CD4-positive, alpha-beta T cell treated with Interferon gamma for 1 hour (primary cell): ENCODE measurements around the gene GPR137B.

ENCODE experiments used
- DNase-seq: peaks from one replicate; pipeline ENCODE4 v3.0.0-alpha.2; 2020

GPR137B gene

GRCh38 chr1:236117710-236118109, 24.6 kb upstream of the GPR137B start:
- no peak for DNase-seq

- DNase-seq = no peak
Observed at GRCh38 chr1:236119943-236120484, 22.3 kb upstream of the GPR137B start.

GRCh38 chr1:236120721-236121153, 21.6 kb upstream of the GPR137B start:
- no peak for DNase-seq

GRCh38 chr1:236122176-236122575, 20.2 kb upstream of the GPR137B start:
- no peak for DNase-seq

- no peak for DNase-seq
Observed at GRCh38 chr1:236123563-236123962, 18.8 kb upstream of the GPR137B start.

- no peak for DNase-seq
Observed at GRCh38 chr1:236124965-236125364, 17.4 kb upstream of the GPR137B start.

GRCh38 chr1:236127045-236127444, 15.3 kb upstream of the GPR137B start:
- DNase-seq = no peak

GRCh38 chr1:236128646-236129178, 13.6 kb upstream of the GPR137B start:
- no peak for DNase-seq

GRCh38 chr1:236129306-236129705, 13.0 kb upstream of the GPR137B start:
- DNase-seq = no peak

GRCh38 chr1:236130372-236130771, 12.0 kb upstream of the GPR137B start:
- no peak for DNase-seq

- no peak for DNase-seq
Observed at GRCh38 chr1:236131916-236132315, 10.4 kb upstream of the GPR137B start.

- no peak for DNase-seq
Observed at GRCh38 chr1:236132420-236133046, 9.8 kb upstream of the GPR137B start.

GRCh38 chr1:236133339-236133738, 9.0 kb upstream of the GPR137B start:
- DNase-seq = no peak

GRCh38 chr1:236133802-236134201, 8.5 kb upstream of the GPR137B start:
- DNase-seq = no peak

- DNase-seq = no peak
Observed at GRCh38 chr1:236137285-236137852, 5.0 kb upstream of the GPR137B start.

GRCh38 chr1:236139495-236139894, 2.8 kb upstream of the GPR137B start:
- DNase-seq = no peak

- DNase-seq = no peak
Observed at GRCh38 chr1:236140705-236141446, 1.5 kb upstream of the GPR137B start.

GRCh38 chr1:236141447-236142252, 689 bp upstream of the GPR137B start:
- no peak for DNase-seq

GRCh38 chr1:236143104-236143948, 987 bp downstream of the GPR137B start:
- DNase-seq = no peak

GRCh38 chr1:236144033-236144432, 1.7 kb downstream of the GPR137B start:
- no peak for DNase-seq

- no peak for DNase-seq
Observed at GRCh38 chr1:236144446-236145150, 2.3 kb downstream of the GPR137B start.
